CD4-positive, alpha-beta T cell treated with Interleukin-17A for 4 hours (primary cell): ENCODE data around the gene PRAMEF10.
"Not testable (repeated sequence)": the region's sequence is repeated elsewhere in the genome, so short reads cannot be mapped to it uniquely, and the experiment has no call there.

ENCODE experiments used
- DNase-seq: peaks from one replicate; pipeline ENCODE4 v3.0.0-alpha.2; 2020; ENCODE audit warnings: mixed read lengths

Gene PRAMEF10

GRCh38 chr1:12898170-12898569 lies at the start of gene PRAMEF10:
PRAMEF10 (minus strand) TSS chr1:12898270; CDS start chr1:12895847, 2,423 bp downstream.
- DNase-seq: not testable (repeated sequence)

- DNase-seq: not testable (repeated sequence)
Measured at GRCh38 chr1:12947480-12947879, 49.4 kb upstream of the PRAMEF10 start, which contains the start of gene PRAMEF6. PRAMEF6 (minus strand) TSS chr1:12947580; CDS start chr1:12942518, 5,062 bp downstream.

- not testable (repeated sequence) for DNase-seq
Measured at GRCh38 chr1:12924368-12924767, 26.3 kb upstream of the PRAMEF10 start.

- DNase-seq: not testable (repeated sequence)
Measured at GRCh38 chr1:12921749-12922148, 23.7 kb upstream of the PRAMEF10 start.

- DNase-seq: not testable (repeated sequence)
Measured at GRCh38 chr1:12916310-12916709, 18.2 kb upstream of the PRAMEF10 start, which contains the start of gene PRAMEF7. PRAMEF7 (plus strand) TSS chr1:12916610; CDS start chr1:12917693, 1,083 bp downstream.

- not testable (repeated sequence) for DNase-seq
Measured at GRCh38 chr1:12903793-12904572, 5.9 kb upstream of the PRAMEF10 start.

- not testable (repeated sequence) for DNase-seq
Measured at GRCh38 chr1:12899186-12899585, 1.1 kb upstream of the PRAMEF10 start.

GRCh38 chr1:12886101-12886500 lies 12.0 kb downstream of the PRAMEF10 start, which contains the start of gene PRAMEF4:
PRAMEF4 (minus strand) TSS chr1:12886201; CDS start chr1:12883394, 2,807 bp downstream.
- not testable (repeated sequence) for DNase-seq

- not testable (repeated sequence) for DNase-seq
Measured at GRCh38 chr1:12878453-12878852, 19.6 kb downstream of the PRAMEF10 start.

GRCh38 chr1:12863131-12863880 lies 34.8 kb downstream of the PRAMEF10 start:
- DNase-seq: not testable (repeated sequence)

- DNase-seq: not testable (repeated sequence)
Measured at GRCh38 chr1:12856786-12857185, 41.3 kb downstream of the PRAMEF10 start, which contains the start of gene PRAMEF2. PRAMEF2 (plus strand) TSS chr1:12857086; CDS start chr1:12859010, 1,924 bp downstream.

GRCh38 chr1:12851779-12852178 lies 46.3 kb downstream of the PRAMEF10 start:
- DNase-seq: no peak

GRCh38 chr1:12848620-12849019 lies 49.5 kb downstream of the PRAMEF10 start, which contains the start of gene HNRNPCL1:
HNRNPCL1 (minus strand) TSS chr1:12848720; CDS start chr1:12848289, 431 bp downstream.
- DNase-seq: not testable (repeated sequence)
